GM18517 (cell line): ENCODE measurements around the gene UBA6.
A peak's percentile ranks its signal among the peaks of the same experiment; 100 is the strongest.
"Not testable (repeated sequence)": the region's sequence is repeated elsewhere in the genome, so short reads cannot be mapped to it uniquely, and the experiment has no call there.

Source experiments
- ATAC-seq: cut with Tn5 transposase; IDR thresholded peaks from one replicate; pipeline ENCODE4 v1.9.1; 2021; ENCODE audit warnings: mild to moderate bottlenecking, moderate library complexity; ENCODE audit not compliant: unreplicated experiment

Gene UBA6

DNA sequence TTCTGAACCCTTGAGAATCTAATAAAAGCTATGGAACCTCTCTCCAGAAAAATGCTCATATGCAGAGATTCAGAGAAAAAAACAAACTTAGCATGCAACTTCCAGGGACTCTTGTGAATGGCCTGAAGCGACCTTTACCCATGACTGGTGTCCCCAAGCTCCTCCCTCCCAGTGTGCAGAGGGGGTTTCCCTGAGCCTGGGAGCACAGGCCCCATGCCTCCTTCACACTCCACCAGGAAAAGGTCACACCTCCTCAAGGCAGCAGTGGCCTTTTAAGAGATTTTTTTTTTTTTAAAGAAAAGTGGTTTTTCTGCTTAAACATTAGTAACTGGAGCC, 13.3 kb upstream of the UBA6 start:
- peak; percentile 73 for ATAC-seq

- ATAC-seq, result peak; percentile 22
These were observed 12.7 kb upstream of the UBA6 start for GRCh38 chr4:67713529-67714247.

GRCh38 chr4:67712650-67713528, 11.9 kb upstream of the UBA6 start:
- no peak for ATAC-seq

- no peak for ATAC-seq
These were observed 11.2 kb upstream of the UBA6 start for GRCh38 chr4:67712000-67712625.

DNA sequence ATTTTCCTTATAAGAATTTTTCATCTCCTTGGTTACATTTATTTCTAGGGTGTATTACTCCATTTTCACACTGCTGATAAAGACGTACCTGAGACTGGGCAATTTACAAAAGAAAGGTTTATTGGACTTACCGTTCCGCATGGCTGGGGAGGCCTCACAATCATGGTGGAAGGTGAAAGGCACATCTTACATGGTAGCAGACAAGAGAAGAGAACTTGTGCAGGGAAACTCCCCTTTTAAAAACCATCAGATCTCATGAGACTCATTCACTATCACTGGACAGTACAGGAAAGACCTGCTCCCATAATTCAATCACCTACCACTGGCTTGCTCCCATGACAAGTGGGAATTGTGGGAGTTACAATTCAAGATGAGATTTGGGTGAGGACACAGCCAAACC, 5.7 kb upstream of the UBA6 start:
- ATAC-seq, result not testable (repeated sequence)

- ATAC-seq, result no peak
These were observed 3.9 kb upstream of the UBA6 start for GRCh38 chr4:67704843-67705242.

DNA sequence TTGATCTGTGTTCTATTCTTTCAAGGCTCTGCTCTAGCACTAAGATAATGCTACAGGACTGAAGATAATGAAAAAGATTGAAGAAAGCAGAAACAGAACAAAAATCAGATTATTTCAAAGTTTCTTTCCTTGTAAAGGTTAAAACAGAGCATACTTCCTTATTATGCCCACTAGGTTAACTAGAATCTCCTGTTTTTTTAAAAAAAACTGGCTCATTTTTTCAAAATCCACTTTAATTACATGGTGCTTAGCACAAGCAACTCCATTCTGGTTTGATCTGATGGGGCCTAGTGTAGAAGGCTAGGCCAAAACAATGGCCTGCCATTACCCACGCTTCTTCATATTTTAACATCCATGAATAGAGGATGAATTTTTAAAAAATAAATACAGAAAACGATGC, 1.2 kb upstream of the UBA6 start:
- no peak for ATAC-seq

DNA sequence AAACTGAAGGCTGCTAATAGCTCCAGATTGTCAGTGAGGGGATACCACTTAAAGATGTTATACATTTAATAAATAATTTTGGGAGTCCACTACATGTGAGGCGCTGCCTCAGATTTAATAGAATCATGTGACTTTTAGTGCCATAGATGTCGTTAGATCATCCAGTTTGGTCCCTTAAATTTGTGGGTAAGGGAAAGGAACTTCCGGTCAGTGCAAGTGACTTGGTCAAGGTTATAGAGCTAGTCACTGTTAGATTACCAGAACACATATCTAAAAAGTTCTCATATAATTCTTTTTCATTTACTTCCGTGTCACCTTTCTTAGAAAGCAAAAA, 529 bp upstream of the UBA6 start:
- peak; percentile 29 for ATAC-seq

DNA sequence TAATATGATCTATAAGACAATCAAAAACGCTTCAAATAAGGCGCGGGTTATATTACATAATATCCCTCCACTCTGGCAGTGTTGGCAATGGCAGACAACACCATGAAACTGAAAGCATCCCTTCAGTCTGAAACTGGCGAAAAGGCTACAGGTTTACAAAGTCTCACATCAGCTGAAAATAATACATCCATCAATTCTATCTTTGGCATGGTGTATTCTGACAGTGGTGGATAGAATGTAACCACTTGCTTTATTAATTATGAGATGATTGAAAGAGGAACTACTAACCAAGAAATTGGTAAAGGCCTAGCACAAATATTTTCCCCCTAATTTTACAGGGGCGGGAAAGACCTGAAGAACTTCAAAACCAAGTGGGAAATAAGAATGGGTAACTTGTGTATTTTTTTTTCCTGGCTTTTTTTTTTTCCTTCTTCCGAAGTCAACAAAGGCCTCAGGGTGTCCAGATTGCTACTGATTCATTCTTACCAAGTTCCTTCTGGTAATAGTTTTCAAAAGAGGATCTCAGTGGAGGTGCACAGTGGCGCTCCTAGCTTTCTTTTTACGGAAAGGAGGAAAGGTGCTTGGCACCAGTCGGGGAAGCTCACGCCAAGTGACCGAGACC, 728 bp downstream of the UBA6 start:
- peak; percentile 23 for ATAC-seq

DNA sequence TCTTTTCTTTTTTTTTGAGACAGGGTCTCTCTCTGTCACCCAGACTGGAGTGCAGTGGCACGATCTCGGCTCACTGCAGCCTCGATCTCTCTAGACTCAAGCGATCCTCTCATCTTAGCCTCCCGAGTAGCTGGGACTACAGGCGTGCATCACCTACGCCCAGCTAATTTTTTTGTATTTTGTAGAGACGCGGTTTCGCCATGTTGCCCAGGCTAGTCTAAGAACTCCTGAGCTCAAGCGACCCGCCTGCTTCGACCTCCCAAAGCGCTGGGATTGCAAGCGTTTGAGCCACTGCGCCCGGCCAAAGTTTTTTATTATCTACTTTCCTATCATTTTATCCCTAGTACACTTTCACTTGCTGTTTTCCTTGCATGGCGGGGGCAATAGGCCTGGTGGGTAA, 1.4 kb downstream of the UBA6 start:
- ATAC-seq, result no peak

DNA sequence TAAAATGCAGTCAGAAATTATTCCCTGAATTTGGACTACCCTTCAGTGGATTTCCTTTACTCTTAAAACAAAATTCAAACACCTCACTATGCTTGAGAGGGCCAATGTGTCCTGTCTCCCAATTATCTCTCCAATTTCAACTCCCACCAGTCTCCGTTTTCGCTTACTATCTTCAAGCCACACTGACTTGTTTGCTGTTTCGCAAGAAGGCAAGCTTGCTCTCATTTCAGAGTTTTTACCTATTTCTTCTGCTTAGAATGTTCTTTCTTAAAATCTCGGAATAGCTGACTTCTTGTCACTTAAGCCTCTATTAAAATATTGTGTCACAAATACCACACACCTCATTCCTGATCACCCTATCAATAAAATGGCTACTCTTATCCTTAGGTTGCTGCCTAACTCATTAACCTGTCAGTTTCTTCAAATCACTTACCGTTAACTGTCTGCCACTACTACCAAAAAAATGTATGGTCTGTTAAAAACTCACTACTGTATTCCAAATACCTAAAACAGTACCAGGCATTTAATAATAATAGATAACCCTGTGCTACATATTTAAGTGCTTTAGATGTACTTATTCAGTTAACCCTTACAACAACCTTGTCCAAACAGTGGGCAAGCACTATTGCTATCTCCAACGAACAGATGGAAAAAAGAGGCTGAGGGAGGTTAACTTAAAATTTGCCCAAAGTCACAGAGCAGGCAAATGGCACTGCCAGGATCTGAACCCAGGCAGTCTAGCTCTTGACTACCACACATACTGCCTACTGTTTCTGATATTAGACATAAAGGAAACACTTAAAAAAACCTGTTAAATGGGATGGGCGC, 2.9 kb downstream of the UBA6 start:
- no peak for ATAC-seq

GRCh38 chr4:67696061-67696460, 4.9 kb downstream of the UBA6 start:
- ATAC-seq, result no peak

GRCh38 chr4:67694662-67695061, 6.3 kb downstream of the UBA6 start:
- no peak for ATAC-seq

GRCh38 chr4:67691328-67691727, 9.6 kb downstream of the UBA6 start:
- no peak for ATAC-seq

DNA sequence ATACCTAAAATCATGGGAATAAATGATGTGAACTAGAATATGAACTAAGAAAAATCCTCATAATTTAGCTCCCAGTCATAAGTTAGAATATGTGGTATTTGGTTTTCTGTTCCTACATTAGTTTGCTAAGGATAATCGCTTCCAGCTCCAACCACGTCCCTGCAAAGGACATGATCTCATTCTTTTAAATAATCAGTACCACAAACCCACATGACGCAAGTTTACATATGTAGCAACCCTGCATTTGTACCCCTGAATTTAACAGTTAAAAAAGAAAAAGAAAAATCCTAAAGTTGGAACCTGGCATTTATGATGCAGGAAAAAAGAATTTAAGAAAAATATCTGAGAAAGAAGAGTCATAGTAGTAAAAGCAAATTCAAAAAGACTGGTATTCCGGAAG, 13.3 kb downstream of the UBA6 start:
- ATAC-seq, result no peak

DNA sequence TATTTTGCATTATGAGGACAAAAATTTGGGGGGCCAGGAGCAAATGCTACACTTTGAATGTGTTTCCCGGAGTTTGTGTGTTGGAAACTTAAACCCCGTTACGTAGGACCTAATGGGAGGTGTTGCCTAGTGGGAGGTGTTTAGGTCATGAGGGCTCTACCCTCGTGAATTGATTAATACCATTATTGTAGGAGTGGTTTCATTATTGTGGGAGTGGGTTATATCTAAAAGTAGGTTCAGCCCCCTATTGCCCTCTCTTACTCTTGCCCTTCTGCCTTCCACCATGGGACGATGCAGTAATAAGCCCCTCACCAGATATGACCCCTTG, 15.5 kb downstream of the UBA6 start:
- no peak for ATAC-seq

DNA sequence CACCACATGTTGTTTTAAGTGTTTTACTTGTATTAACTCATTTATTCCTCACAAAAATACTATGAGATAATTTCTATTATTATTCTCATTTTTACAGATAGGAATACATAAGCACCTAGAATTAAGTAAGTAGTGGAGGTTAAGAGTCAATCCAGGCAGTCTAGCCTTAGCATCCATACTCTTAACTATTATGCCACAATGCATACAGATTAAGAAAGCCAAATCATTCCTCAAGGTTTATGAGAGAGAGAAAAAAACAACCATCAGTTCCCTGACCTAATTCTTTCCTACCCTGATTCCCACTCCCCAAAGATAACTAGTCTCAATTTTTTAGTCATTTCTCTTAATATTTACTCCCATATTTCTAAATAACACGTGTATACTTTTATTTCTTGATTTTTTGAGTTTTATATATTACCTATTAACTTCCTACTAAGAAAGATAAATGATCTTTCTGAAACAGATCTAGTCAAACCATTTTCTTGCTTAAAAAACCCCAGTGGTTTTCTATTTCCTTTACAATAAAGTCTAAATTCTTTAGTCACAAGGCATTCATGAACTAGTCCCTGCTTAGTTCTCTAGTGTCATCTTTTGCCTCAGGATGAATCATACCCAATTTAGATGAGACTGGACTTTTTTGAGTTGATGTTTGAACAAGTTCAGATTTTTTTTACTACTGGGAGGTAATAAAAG, 16.0 kb downstream of the UBA6 start:
- ATAC-seq, result no peak

- ATAC-seq, result no peak
These were observed 18.7 kb downstream of the UBA6 start for GRCh38 chr4:67682266-67682665.

GRCh38 chr4:67680581-67681222, 20.3 kb downstream of the UBA6 start:
- ATAC-seq, result no peak

DNA sequence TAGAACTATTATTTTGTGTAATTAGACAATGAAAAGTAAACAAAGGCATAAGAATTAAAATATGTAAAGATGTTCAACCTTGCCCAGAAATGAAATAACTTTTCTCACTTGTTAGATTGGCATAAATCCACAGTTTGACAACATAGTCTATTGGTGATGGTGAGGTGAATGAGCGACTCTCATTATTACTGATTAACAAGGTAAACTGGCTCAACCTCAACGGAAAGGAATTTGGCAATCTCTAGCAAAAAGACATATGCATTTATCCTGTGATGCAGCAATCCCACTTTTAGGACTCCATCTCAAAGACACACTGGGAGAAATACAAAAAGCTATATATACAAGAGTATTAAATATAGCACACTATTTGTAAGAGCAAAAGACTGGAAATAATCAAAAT, 22.3 kb downstream of the UBA6 start:
- ATAC-seq, result no peak
